ENCODE measurements around the gene SLC9A3.

- TF ChIP-seq REST (IDR thresholded peaks at IDR 0.05; ENCODE audit: low read depth) (no peak), TEAD4 (IDR thresholded peaks at IDR 0.05) (no peak), YY1 (IDR thresholded peaks at IDR 0.05; ENCODE audit: low read depth) (no peak), EP300 (IDR thresholded peaks at IDR 0.05; ENCODE audit: borderline replicate concordance) (no peak), TAF1 (IDR thresholded peaks at IDR 0.05; ENCODE audit: low read depth) (no peak), MAX (IDR thresholded peaks at IDR 0.05) (no peak), CREB1 (IDR thresholded peaks at IDR 0.05; ENCODE audit: low read depth) (no peak), TCF12 (IDR thresholded peaks at IDR 0.05; ENCODE audit: low read depth) (no peak), CEBPB (IDR thresholded peaks at IDR 0.05) (no peak), NFIC (IDR thresholded peaks at IDR 0.05) (no peak)
- TF ChIP-seq, protein P1, sequence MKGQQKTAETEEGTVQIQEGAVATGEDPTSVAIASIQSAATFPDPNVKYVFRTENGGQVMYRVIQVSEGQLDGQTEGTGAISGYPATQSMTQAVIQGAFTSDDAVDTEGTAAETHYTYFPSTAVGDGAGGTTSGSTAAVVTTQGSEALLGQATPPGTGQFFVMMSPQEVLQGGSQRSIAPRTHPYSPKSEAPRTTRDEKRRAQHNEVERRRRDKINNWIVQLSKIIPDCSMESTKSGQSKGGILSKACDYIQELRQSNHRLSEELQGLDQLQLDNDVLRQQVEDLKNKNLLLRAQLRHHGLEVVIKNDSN (IDR thresholded peaks at IDR 0.05) = no peak
Measured at GRCh38 chr5:533243-533954, 9.2 kb upstream of the SLC9A3 start.

Measured in Ishikawa (cell line).